GM21515 (cell line): ENCODE measurements around the gene CGRRF1.

Experiments
- ATAC-seq: cut with Tn5 transposase; IDR thresholded peaks from one replicate; pipeline ENCODE4 v1.9.1; 2021; ENCODE audit not compliant: unreplicated experiment

The CGRRF1 gene

DNA sequence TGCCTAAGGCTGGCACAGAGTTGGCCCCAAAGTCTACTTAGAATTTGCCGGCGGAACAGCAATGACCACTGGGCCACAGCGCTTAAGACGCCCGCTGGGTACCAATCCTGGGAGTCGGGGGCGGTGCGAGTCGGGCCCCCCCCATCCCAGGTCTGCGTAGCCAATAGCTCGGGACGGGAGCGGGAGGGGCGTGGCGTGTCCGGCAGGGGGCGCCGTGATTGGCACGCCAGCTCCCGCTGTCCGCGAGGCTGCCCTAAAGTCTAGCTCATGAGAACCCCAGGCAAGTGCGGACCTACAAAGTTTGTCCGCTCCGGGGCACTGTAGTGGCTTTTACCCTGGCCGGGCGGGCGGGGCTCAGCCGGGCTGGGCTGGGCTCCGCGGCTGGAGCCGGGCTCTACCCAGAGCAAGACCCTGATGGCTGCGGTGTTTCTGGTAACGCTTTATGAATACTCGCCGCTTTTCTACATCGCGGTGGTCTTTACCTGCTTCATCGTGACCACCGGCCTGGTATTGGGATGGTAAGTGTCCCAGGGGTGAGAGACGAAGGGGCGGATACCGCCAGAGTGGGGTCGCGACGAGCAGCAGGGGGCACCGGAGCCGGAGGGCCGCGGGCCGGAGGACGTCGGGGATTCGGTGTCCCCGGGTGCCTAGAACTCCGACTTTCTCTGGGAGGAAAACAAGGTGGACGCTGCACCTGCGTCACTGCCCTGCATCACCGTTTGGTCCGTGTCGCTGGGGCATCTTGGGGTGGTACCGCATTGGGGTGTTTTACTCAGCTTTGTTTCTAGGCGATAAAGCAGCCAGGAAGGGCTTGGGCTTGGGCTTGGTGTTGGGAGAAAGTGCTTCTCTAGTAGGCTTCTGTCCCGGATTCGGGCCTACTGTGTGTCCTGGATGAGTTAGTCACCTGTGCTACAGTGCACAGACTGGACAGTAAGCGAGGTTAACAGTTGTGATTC lies at the start of gene CGRRF1:
Gene CGRRF1 (plus strand): TSS at position 361 of the 956 bp plus-strand sequence. CDS start 54 bp downstream, at position 415.
- ATAC-seq: peak; percentile 92

- ATAC-seq: no peak
Observed at GRCh38 chr14:54462048-54462447, 47.7 kb upstream of the CGRRF1 start.

- ATAC-seq: no peak
Observed at GRCh38 chr14:54465654-54466053, 44.1 kb upstream of the CGRRF1 start.

DNA sequence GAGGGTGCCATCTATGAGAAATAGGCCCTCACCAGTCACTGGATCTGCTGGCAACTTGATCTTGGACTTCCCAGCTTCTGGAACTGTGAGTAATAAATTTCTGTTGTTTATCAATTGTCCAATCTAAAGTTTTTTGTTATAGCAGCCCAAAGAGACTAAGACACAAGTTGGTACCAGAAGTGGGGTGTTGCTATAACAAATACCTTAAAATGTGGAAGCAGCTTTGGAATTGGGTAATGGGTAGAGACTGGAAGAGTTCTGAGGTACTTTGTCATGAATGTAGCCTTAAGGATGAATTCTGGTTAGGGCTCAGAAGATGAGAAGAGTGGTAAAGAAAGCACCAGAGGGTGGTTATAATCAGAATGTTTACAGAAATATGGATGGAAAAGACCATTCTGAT lies 42.4 kb upstream of the CGRRF1 start:
- no peak for ATAC-seq

DNA sequence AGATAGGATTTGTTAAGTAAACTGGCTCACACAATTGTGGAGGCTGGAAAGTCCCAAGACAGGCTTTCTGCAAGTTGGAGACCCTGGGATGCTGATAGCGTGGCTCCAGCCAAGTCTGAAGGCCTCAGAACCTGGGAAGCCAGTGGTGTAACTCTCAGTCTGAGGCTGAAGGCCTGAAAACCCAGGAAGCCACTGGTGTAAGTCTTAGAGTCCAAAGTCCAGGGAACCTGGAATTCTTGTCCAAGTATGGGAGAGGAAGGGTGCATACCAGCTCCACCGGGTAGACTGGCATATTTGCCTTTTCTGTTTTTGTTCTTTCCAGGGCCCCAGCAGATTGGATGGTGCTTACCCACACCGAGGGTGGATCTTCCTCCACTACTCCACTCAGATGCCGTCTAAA lies 39.0 kb upstream of the CGRRF1 start:
- ATAC-seq: no peak

DNA sequence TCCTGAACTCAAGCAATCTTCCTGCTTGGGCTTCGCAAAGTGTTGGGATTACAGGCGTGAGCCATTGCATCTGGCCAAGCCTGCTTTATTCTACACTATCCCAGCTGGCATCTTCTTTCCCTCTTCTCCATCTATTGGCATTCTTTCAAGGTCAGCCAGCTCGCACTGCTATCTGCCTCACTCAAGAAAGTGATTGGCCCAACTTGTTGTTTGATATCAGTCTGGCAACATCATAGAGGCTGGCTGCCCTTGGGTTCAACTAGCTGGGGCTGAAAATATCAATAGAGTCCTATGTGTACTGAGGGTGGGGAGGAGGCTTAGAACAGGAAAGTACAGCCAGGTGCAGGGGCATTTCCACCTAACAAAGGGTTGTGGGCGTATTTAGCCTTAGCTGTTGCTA lies 38.1 kb upstream of the CGRRF1 start:
- ATAC-seq: no peak

GRCh38 chr14:54472315-54472714 lies 37.4 kb upstream of the CGRRF1 start:
- ATAC-seq: no peak

GRCh38 chr14:54474232-54474793 lies 35.4 kb upstream of the CGRRF1 start:
- ATAC-seq: no peak

GRCh38 chr14:54475187-54475899 lies 34.4 kb upstream of the CGRRF1 start:
- no peak for ATAC-seq

- no peak for ATAC-seq
Observed at GRCh38 chr14:54475911-54476310, 33.8 kb upstream of the CGRRF1 start.

GRCh38 chr14:54478636-54479215 lies 31.0 kb upstream of the CGRRF1 start:
- ATAC-seq: no peak

DNA sequence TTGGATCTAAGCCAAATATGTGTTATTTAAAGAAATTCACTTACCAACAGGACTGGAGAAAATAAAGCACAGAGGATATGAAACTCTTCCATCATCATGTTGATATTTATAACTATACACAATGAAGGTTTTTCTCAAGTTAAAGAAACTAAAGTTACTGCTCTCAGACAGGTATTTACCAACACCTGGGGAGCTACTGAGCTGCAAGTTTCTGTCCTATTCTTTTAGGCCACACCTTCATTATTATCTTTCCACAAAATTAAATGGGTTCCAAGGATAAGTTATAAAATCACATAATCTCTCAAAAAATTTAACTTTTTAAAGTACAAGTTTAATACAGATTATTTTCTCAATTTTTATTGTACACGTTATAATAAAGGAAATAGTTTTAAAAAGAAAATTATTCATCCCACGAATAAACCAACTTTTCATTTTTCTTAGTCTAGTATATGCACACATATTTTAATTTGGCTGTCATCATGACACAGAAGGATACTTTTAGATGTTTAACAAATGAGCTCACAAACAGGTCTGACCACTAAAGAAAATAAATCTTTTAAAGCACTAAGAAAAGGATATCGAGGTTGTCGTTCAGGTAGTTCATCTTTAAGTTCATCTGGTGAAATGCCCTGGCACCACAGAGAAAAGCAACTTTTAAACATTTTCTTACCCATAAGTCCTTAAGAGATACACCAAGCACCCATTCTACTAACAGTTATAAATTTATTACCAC lies 28.7 kb upstream of the CGRRF1 start:
- no peak for ATAC-seq

GRCh38 chr14:54481695-54482094 lies 28.0 kb upstream of the CGRRF1 start:
- no peak for ATAC-seq

- ATAC-seq: no peak
Observed at GRCh38 chr14:54483073-54483745, 26.5 kb upstream of the CGRRF1 start.

DNA sequence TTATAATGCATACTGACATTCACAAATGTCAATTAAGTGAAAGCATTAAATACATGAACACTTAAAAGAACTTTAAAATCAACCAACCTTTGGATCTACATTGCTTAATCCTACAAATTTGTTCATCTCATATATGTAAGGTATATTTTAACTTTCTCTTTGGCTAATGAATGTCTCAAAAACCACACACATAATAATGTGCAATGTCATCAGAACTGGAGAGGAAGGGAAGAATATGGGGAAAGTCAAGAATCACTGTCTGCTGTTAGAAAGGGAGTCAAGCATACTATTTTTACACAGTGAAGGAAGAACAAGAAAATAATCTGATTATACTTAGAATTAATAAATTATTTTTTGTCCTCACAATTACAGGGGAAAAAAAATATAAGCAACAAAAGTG lies 25.9 kb upstream of the CGRRF1 start:
- no peak for ATAC-seq

DNA sequence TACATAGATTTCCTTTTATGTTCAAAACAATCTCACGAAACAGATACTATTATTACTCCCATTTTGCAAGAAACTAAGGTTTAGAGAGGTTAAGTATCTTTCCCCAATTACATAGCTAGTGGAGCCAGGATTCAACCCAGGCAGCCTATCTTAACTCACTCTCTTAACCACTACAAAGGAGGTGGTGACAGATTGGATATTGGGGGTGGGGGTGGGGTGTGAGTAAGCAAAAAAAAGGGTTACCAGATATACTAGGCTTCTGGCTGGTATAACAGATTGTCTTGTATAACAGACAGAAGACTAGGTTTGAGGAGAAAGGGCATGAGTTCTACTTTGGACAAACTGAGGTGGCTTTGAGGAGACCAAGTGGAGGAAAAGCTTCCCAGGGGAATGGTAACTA lies 23.0 kb upstream of the CGRRF1 start:
- ATAC-seq: no peak

DNA sequence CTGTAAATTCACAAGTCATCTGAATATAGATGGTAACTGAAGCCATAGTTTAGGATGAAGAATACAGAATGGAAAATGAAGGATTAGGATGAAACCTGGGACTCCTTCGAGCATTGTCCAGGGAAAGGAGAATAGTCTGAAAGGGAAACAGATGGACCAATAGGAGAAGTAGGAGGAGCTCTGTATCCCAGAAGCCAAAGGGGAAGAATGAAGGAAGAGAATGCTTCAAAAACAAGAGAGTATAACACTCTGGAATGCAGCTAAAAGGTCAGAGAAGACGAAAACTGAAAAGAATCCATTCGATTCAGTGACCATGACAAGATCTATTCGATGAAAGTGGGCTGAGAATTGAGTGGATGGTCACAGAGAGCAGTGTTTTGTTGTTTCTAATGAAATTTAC lies 21.9 kb upstream of the CGRRF1 start:
- no peak for ATAC-seq

- ATAC-seq: peak; percentile 9
Observed at GRCh38 chr14:54488318-54488645, 21.4 kb upstream of the CGRRF1 start.

DNA sequence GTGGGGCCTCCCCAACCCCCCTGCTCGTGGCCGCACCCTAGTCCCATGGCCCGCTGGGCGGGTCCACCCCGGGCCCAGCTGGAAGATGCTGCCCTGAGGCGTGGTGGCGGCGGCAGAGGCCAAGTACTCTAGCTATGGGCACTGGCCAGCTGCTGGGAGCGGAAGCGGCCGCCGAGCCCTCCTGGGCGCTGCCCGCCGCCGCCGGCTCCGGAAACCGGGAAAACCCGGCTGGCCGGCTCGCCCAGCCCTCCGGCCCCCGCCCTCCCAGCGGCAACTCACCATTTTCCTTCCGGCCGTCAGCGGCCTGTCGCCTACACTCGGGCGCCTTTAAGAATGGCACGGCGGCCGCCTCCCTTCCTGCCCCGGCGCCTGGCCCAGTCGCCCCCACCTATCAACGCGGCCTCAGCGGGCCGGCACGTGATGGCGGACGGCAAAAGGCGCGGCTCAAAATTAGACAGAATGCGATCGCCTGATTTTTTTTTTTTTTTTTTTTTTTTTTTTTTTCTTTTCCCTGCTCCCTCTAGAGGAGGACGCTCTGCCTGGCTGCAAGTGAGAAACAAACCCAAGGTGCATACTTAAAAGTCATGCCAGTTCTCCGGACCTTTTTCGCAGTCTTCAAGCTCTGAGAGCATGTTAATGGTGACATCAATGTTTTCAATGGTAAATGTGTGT lies 20.9 kb upstream of the CGRRF1 start, which contains the start of gene GMFB:
Gene GMFB (minus strand): TSS at position 335 of the 672 bp plus-strand sequence. CDS start 53 bp downstream, at position 282.
- ATAC-seq: peak; percentile 83

DNA sequence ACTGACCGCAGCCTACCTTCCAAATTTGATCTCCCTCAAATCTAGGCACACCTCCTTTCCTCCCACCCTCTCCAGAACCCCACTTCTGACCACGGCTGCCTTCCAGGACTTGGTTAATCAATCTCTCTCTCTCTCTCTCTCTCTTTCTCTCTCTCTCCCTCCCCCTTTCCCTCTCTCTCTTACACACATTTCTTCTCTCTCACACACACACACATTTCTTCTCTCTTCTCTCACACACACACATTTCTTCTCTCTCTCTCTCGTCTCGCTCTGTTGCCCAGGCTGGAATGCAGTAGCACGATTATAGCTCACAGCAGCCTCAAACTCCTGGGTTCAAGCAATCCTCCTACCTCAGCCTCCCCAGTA lies 20.4 kb upstream of the CGRRF1 start:
- ATAC-seq: peak; percentile 9
